GM13976 (cell line): ENCODE data around the gene PANX2.
A peak's percentile ranks its signal among the peaks of the same experiment; 100 is the strongest.

Experiments used
- DNase-seq: peaks from one replicate; pipeline ENCODE4 v3.0.0; 2012; ENCODE audit warnings: low spot score
- CTCF ChIP-seq: IDR thresholded peaks from 2 replicates; pipeline ENCODE4 v1.5.1; 2012; ENCODE audit warnings: borderline replicate concordance, mild to moderate bottlenecking; ENCODE audit not compliant: insufficient read depth; ENCODE audit errors: extremely low read depth, missing control alignments, control extremely low read depth
- in situ Hi-C: fragments of 300-500 bp; cut with MboI; formaldehyde crosslinking; loops from one replicate; pipeline ENCODE4 v1.12.0; 2022; ENCODE audit warnings: low sequenced_read_pairs, mixed read lengths, inconsistent platforms; ENCODE audit not compliant: unreplicated experiment

Gene PANX2

GRCh38 chr22:50209893-50210292 lies 39.4 kb downstream of the PANX2 start:
- DNase-seq = peak; percentile 90
- in situ Hi-C loops = loop anchor here (10.0 kb wide), 1 partner anchor 55 kb away; no protein-coding TSS in a partner anchor
- peak; percentile 81 for TF ChIP-seq CTCF

GRCh38 chr22:50210378-50211139 lies 40.0 kb downstream of the PANX2 start:
- DNase-seq = no peak
- in situ Hi-C loops = no loop called here
- no peak for TF ChIP-seq CTCF

GRCh38 chr22:50211147-50211546 lies 40.6 kb downstream of the PANX2 start:
- no peak for DNase-seq
- no peak for TF ChIP-seq CTCF
- in situ Hi-C loops = no loop called here

- no peak for DNase-seq
- TF ChIP-seq CTCF = no peak
- in situ Hi-C loops = no loop called here
Observed at GRCh38 chr22:50213263-50213662, 42.7 kb downstream of the PANX2 start.

- no peak for TF ChIP-seq CTCF
- DNase-seq = no peak
- in situ Hi-C loops = no loop called here
Observed at GRCh38 chr22:50215297-50216054, 44.9 kb downstream of the PANX2 start.

- no peak for DNase-seq
- no peak for TF ChIP-seq CTCF
- in situ Hi-C loops = no loop called here
Observed at GRCh38 chr22:50216055-50216683, 45.6 kb downstream of the PANX2 start.
